Transverse colon (tissue), 4 donors: ENCODE data around the gene KRTAP15-1.

Experiments
- CTCF ChIP-seq, 5 experiments: fragments of 200-600 bp in 3 of 5; fragments of 450-650 bp in 2 of 5; sonication (generic) in 3 of 5; IDR thresholded peaks; 1 replicate in 2 of 5; 2 replicates in 3 of 5; pipeline ENCODE4 v1.5.1; 2016 to 2017; ENCODE audit warnings: antibody characterized with exemption in 5 of 5, inconsistent platforms in 3 of 5, mild to moderate bottlenecking in 2 of 5, moderate library complexity in 1 of 5
- EP300 ChIP-seq: sonication (generic); formaldehyde crosslinking; IDR thresholded peaks from one replicate; pipeline ENCODE4 v1.6.1; 2017; ENCODE audit warnings: antibody characterized with exemption, low read depth
- POLR2A ChIP-seq: fragments of 450-650 bp; IDR thresholded peaks from one replicate; pipeline ENCODE4 v1.6.1; 2016; ENCODE audit warnings: antibody characterized with exemption, mild to moderate bottlenecking, moderate library complexity
- POLR2AphosphoS5 ChIP-seq, 3 donors: sonication (generic); formaldehyde crosslinking; IDR thresholded peaks; one replicate each; pipeline ENCODE4 v1.6.1; 2016; ENCODE audit warnings: antibody characterized with exemption in 3 of 3

- TF ChIP-seq POLR2AphosphoS5 (IDR thresholded peaks at IDR 0.05) (no peak), POLR2A (no peak), CTCF (IDR thresholded peaks at IDR 0.05) (no peak), EP300 (no peak)
These were observed 4.1 kb downstream of the KRTAP15-1 start for GRCh38 chr21:30444204-30444603.
